22Rv1 (cell line): ENCODE measurements around the gene SULF2.

Experiments used
- ZFX ChIP-seq: fragments of 450-650 bp; IDR thresholded peaks from 2 replicates; pipeline ENCODE4 v1.6.1; 2017; ENCODE audit warnings: antibody characterized with exemption, borderline replicate concordance
- TF ChIP-seq, protein P1 (sequence below): fragments of 450-650 bp; IDR thresholded peaks from 2 replicates; pipeline ENCODE4 v1.5.1; 2017; ENCODE audit warnings: mild to moderate bottlenecking

DNA sequence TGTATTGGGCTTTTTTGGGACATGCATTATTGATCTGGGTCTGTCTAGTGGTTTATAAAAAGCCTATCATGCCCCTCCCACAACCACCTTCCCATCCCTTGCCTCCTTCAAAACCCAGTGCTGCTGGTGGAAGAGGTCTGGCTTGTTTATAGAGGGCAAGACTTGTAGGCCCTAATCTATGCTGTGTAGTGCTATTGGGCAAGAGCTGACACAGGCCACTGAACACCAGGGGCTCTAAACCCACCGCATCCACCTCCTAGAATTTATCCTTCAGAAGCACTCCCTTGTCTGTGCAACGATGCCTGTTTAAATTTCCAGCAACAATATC, 30.9 kb downstream of the SULF2 start:
- TF ChIP-seq, protein P1, sequence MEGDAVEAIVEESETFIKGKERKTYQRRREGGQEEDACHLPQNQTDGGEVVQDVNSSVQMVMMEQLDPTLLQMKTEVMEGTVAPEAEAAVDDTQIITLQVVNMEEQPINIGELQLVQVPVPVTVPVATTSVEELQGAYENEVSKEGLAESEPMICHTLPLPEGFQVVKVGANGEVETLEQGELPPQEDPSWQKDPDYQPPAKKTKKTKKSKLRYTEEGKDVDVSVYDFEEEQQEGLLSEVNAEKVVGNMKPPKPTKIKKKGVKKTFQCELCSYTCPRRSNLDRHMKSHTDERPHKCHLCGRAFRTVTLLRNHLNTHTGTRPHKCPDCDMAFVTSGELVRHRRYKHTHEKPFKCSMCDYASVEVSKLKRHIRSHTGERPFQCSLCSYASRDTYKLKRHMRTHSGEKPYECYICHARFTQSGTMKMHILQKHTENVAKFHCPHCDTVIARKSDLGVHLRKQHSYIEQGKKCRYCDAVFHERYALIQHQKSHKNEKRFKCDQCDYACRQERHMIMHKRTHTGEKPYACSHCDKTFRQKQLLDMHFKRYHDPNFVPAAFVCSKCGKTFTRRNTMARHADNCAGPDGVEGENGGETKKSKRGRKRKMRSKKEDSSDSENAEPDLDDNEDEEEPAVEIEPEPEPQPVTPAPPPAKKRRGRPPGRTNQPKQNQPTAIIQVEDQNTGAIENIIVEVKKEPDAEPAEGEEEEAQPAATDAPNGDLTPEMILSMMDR, result no peak
- TF ChIP-seq ZFX, result no peak
